Mesothelial cell of epicardium (in vitro differentiated cells): Measurements from ENCODE around the gene DPAGT1. TPM values are rescaled to one million over a fixed set of nuclear protein-coding genes. Genes with fewer than 3 reads are reported as not detected.
"Not testable (repeated sequence)": the region's sequence is repeated elsewhere in the genome, so short reads cannot be mapped to it uniquely, and the experiment has no call there.

Experiments used
- DNase-seq, 2 experiments: peaks; one replicate each; pipeline ENCODE4 v3.0.0; 2021; ENCODE audit warnings: low spot score in 2 of 2; ENCODE audit not compliant: unreplicated experiment in 2 of 2
- H3K27ac Mint-ChIP-seq: 2 replicates; pipeline ENCODE4 v1.8.0; 2021; ENCODE audit warnings: mixed read lengths
- H3K27me3 Mint-ChIP-seq: 2 replicates; pipeline ENCODE4 v1.8.0; 2021; ENCODE audit warnings: low read depth, mixed read lengths
- H3K36me3 Mint-ChIP-seq: 2 replicates; pipeline ENCODE4 v1.8.0; 2021; ENCODE audit warnings: mixed read lengths
- H3K4me1 Mint-ChIP-seq: 2 replicates; pipeline ENCODE4 v1.8.0; 2021; ENCODE audit warnings: mixed read lengths
- H3K4me3 Mint-ChIP-seq: 2 replicates; pipeline ENCODE4 v1.8.0; 2021; ENCODE audit warnings: mild to moderate bottlenecking, moderate library complexity, mixed read lengths
- H3K9me3 Mint-ChIP-seq: 2 replicates; pipeline ENCODE4 v1.8.0; 2021; ENCODE audit warnings: mixed read lengths
- CTCF ChIP-seq: fragments of 200-600 bp; sonication (generic); IDR thresholded peaks from one replicate; pipeline ENCODE4 v1.5.0; 2021; ENCODE audit warnings: antibody characterized with exemption; ENCODE audit not compliant: unreplicated experiment
- total RNA-seq: library from RNA; stranded (reverse); gene quantifications from 3 replicates; pipeline ENCODE4 v1.2.1, GENCODE V29; 2021

The DPAGT1 gene
- total RNA-seq, 1 donor from 2014 or later: 47.7 TPM

DNA sequence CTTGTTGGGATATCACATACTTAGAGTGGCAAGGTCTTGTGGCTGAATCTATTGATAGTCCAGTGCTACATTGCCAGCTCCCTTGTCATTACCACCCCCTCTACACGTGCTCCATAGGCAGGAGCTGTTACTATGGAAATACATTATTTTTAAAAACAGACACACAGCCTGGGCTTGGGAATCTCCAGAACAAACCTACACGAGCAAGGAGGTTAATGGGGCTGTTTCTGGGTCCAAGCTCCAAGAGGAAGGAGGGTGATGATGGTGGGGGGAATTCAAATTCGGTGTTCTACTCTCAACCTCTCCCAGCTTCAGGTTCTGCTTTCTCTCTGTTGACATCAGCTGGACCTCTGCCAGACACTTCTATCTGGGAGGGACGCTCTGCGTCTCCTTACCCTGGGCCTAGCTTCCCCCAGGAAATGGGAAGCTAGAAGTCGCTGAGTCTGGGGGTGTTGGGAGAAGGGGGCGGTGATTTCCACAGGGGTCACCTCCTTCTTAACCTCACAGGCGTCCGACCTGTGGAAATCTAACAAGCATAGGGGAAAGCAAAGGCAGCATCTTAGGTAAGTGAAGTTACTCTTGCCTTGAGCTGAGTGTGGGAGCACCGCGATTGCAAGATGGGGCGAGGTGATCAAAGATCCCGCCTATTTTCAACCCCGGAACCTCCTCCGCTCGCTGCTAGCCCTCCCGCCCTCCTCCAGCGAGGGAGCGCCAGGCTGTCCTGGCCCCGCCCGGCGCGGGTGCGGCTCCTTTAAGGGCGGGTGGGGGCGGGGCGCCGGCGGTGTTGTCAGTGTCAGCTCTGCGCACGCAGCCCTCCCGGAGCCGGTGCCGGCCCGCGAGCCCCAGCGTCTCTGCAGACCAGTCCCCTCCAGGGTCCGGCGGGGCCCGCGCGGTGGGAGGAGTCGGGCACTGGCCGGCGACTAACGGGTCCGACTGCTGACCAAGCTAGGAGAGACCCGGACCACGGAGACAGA lies 5.2 kb upstream of the DPAGT1 start, which contains the start of gene C2CD2L:
Gene C2CD2L, plus strand, starts transcription at position 781 of the 974 bp plus-strand sequence. CDS start 398 bp downstream, outside the sequence.
- Mint-ChIP-seq H3K27ac (peak within 1 kb of the TSS; percentile 98), H3K4me3 (peak within 1 kb of the TSS; percentile 85), H3K9me3 (no peaks in the 10 kb centered on the region), H3K4me1 (peaks cover 47% of the 10 kb centered on the region), H3K36me3 (peaks cover 6% of the 10 kb centered on the region), H3K27me3 (no peaks in the 10 kb centered on the region)
- no peak for TF ChIP-seq CTCF
- peak; percentile 74 to 78 for DNase-seq

DNA sequence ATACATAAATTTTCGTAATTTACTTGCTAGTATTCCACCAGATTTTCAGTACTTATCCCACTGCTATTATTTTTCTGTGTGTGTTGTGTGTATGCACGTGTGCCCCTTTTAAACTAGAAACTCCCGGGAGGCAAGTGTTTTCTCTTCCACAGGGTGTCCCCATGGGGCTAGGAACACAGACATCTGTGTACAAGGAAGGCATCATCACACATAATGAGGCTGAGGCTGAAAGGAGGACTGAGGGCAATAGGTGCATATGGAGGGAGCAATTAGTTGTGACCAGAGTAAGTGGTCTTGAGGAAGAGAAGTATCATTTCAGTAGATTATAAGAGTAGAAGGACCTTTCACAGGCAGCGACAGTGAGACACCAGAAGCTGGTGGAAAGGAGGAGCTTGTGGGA lies 2.1 kb upstream of the DPAGT1 start:
- no peak for TF ChIP-seq CTCF
- H3K9me3 Mint-ChIP-seq: no peaks in the 10 kb centered on the region
- peaks cover 2% of the 10 kb centered on the region for H3K36me3 Mint-ChIP-seq
- H3K27ac Mint-ChIP-seq: peak overlapping the region; percentile 100
- H3K27me3 Mint-ChIP-seq: no peaks in the 10 kb centered on the region
- DNase-seq: no peak
- H3K4me3 Mint-ChIP-seq: peak overlapping the region; percentile 21
- H3K4me1 Mint-ChIP-seq: peaks cover 58% of the 10 kb centered on the region

- H3K4me1 Mint-ChIP-seq: peaks cover 52% of the 10 kb centered on the region
- not testable (repeated sequence) for DNase-seq, H3K9me3 Mint-ChIP-seq
Measured at GRCh38 chr11:119103161-119103664, 1.6 kb upstream of the DPAGT1 start.

DNA sequence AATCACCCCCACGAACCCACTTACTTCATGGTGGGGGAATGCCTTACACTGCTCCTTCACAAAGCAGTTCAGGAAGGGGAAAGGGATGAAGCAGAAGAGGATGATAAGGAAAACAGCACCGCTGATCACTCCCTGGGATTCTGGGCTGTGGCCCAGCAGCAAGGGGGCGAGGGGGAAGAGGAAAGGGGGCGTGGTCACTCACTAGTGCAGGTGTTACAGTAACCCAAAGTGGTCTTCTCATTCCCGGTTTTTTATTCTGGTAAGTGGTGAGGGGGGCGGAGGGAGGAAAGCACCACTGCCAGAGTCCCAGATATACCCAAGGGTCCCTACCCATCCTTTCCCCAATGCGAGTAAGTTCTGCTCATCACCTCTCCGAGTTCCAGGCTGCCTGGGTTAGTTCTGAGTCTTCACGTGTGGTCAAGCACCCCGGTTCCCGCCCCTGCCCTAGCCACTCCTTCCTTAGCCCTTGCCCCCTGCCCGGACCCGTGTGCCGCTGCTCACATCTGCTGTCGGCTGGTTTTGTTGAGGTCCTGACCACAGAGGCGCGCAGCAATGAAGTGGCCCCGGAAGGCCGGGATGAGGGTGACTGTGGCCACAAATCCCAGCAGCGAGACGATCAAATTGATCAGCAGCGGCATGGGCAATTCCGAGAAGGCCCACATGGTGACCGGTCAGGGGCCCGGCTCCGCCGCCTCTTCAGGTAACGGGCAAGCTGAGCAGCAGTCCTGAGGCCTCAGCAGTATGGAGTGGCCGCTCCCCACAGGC lies 477 bp downstream of the DPAGT1 start:
- H3K36me3 Mint-ChIP-seq: peaks cover 20% of the 10 kb centered on the region
- H3K4me1 Mint-ChIP-seq: peaks cover 40% of the 10 kb centered on the region
- H3K27ac Mint-ChIP-seq: peak overlapping the region; percentile 100
- no peak for DNase-seq
- no peaks in the 10 kb centered on the region for H3K9me3 Mint-ChIP-seq
- TF ChIP-seq CTCF: no peak
- no peaks in the 10 kb centered on the region for H3K27me3 Mint-ChIP-seq
- H3K4me3 Mint-ChIP-seq: peak overlapping the region; percentile 80

More at GRCh38 chr11:119103161-119103664, 1.6 kb upstream of the DPAGT1 start:
- H3K27ac Mint-ChIP-seq: peak overlapping the region; percentile 100
- not testable (repeated sequence) for H3K36me3 Mint-ChIP-seq, H3K27me3 Mint-ChIP-seq
- H3K4me3 Mint-ChIP-seq: peak overlapping the region; percentile 20

GRCh38 chr11:119100246-119100970 lies 1.2 kb downstream of the DPAGT1 start:
- no peak for DNase-seq
- Mint-ChIP-seq H3K4me1 (peaks cover 42% of the 10 kb centered on the region), H3K27me3 (no peaks in the 10 kb centered on the region), H3K27ac (peak overlapping the region; percentile 77), H3K36me3 (peaks cover 20% of the 10 kb centered on the region), H3K4me3 (peak overlapping the region; percentile 80), H3K9me3 (no peaks in the 10 kb centered on the region)
- no peak for TF ChIP-seq CTCF
